ENCODE data around the gene RNF169.

DNA sequence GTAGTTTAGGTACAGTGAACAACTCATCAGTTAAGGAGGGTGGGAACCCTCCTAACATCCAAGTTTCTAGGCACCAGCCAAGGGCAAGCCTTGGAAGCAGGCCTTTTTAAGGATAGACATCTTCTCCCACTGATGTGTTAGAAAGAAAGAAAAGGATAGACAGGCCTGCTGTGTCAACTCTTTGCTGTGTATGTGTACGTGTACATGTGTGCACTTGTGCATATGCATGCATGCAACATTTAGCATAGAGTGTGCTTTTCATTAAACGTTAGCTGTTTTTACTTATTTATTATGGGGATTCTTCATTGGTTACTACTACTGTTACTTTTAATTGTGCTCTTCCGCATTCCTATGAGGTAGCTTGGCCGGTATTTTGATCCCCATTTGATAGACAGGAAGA is 36.1 kb downstream of the RNF169 start:
- TF ChIP-seq, protein P1, sequence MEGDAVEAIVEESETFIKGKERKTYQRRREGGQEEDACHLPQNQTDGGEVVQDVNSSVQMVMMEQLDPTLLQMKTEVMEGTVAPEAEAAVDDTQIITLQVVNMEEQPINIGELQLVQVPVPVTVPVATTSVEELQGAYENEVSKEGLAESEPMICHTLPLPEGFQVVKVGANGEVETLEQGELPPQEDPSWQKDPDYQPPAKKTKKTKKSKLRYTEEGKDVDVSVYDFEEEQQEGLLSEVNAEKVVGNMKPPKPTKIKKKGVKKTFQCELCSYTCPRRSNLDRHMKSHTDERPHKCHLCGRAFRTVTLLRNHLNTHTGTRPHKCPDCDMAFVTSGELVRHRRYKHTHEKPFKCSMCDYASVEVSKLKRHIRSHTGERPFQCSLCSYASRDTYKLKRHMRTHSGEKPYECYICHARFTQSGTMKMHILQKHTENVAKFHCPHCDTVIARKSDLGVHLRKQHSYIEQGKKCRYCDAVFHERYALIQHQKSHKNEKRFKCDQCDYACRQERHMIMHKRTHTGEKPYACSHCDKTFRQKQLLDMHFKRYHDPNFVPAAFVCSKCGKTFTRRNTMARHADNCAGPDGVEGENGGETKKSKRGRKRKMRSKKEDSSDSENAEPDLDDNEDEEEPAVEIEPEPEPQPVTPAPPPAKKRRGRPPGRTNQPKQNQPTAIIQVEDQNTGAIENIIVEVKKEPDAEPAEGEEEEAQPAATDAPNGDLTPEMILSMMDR (IDR thresholded peaks at IDR 0.05): no peak
- TF ChIP-seq EP300 (IDR thresholded peaks at IDR 0.05): no peak

Data from suprapubic skin (tissue), 3 donors.